Subcutaneous adipose tissue (tissue), 4 donors: ENCODE data around the gene HOXC13. TPM values are rescaled to one million over a fixed set of nuclear protein-coding genes. Genes with fewer than 3 reads are reported as not detected.

Experiments used
- CTCF ChIP-seq: fragments of 450-650 bp; IDR thresholded peaks from one replicate; pipeline ENCODE4 v1.5.1; 2016; ENCODE audit warnings: low read depth, mild to moderate bottlenecking, control low read depth, antibody characterized with exemption, moderate library complexity
- total RNA-seq, 4 donors: library from RNA; depleted of rRNA; stranded (reverse); fragments of >200 nt; gene quantifications; one replicate each; pipeline ENCODE4 v1.1.0, GENCODE V29; 2016

Gene HOXC13
- total RNA-seq, 4 donors from 2014 or later: 0.34 to 1.1 TPM; not detected in 2

GRCh38 chr12:53932915-53933314, 5.7 kb upstream of the HOXC13 start:
- no peak for TF ChIP-seq CTCF

GRCh38 chr12:53935383-53936341, 3.0 kb upstream of the HOXC13 start:
- no peak for TF ChIP-seq CTCF

GRCh38 chr12:53937099-53937498, 1.5 kb upstream of the HOXC13 start:
- no peak for TF ChIP-seq CTCF

- no peak for TF ChIP-seq CTCF
These were observed 870 bp upstream of the HOXC13 start for GRCh38 chr12:53937596-53938325.

- no peak for TF ChIP-seq CTCF
These were observed 794 bp downstream of the HOXC13 start for GRCh38 chr12:53939141-53940108.

- no peak for TF ChIP-seq CTCF
These were observed 1.9 kb downstream of the HOXC13 start for GRCh38 chr12:53940443-53941014.
